GM19455 (cell line): ENCODE data around the gene ELANE.
"Not testable (repeated sequence)": the region's sequence is repeated elsewhere in the genome, so short reads cannot be mapped to it uniquely, and the experiment has no call there.

Experiments used
- ATAC-seq: cut with Tn5 transposase; IDR thresholded peaks from one replicate; pipeline ENCODE4 v1.9.1; 2021; ENCODE audit not compliant: unreplicated experiment

ELANE gene

GRCh38 chr19:877992-878660 lies 26.0 kb downstream of the ELANE start:
- not testable (repeated sequence) for ATAC-seq

- ATAC-seq: not testable (repeated sequence)
Measured at GRCh38 chr19:878751-879561, 26.9 kb downstream of the ELANE start.

- no peak for ATAC-seq
Measured at GRCh38 chr19:879711-880438, 27.8 kb downstream of the ELANE start.

- no peak for ATAC-seq
Measured at GRCh38 chr19:881385-882071, 29.4 kb downstream of the ELANE start.

GRCh38 chr19:882871-883497 lies 30.9 kb downstream of the ELANE start:
- no peak for ATAC-seq

GRCh38 chr19:883661-884211 lies 31.6 kb downstream of the ELANE start:
- no peak for ATAC-seq

GRCh38 chr19:884420-885211 lies 32.5 kb downstream of the ELANE start:
- ATAC-seq: no peak

- ATAC-seq: no peak
Measured at GRCh38 chr19:885536-886224, 33.6 kb downstream of the ELANE start.

- no peak for ATAC-seq
Measured at GRCh38 chr19:887072-887471, 35.0 kb downstream of the ELANE start.

GRCh38 chr19:887599-887998 lies 35.5 kb downstream of the ELANE start:
- ATAC-seq: no peak

- no peak for ATAC-seq
Measured at GRCh38 chr19:888581-889385, 36.7 kb downstream of the ELANE start.

- ATAC-seq: no peak
Measured at GRCh38 chr19:889662-890295, 37.7 kb downstream of the ELANE start.

- no peak for ATAC-seq
Measured at GRCh38 chr19:890831-891230, 38.7 kb downstream of the ELANE start.

GRCh38 chr19:891421-892200 lies 39.5 kb downstream of the ELANE start:
- not testable (repeated sequence) for ATAC-seq

GRCh38 chr19:892243-892893 lies 40.3 kb downstream of the ELANE start:
- ATAC-seq: no peak

- peak; percentile 71 for ATAC-seq
Measured at GRCh38 chr19:892894-893689, 41.0 kb downstream of the ELANE start, which contains the start of the genes MED16 and RNU6-9. TSS of gene MED16 (minus strand) at chr19:893187. CDS start at chr19:891131, 2,056 bp downstream. TSS of gene RNU6-9 (plus strand) at chr19:893484.
